Prostate gland (tissue), 2 donors: ENCODE measurements around the gene LCN10. TPM values are rescaled to one million over a fixed set of nuclear protein-coding genes. Genes with fewer than 3 reads are reported as not detected.

Experiments
- DNase-seq: peaks from one replicate; pipeline ENCODE4 v3.0.0-alpha.2; 2019; ENCODE audit warnings: low spot score
- H3K27ac ChIP-seq, 2 donors: fragments of 200-600 bp; sonication (generic); 2 replicates each; pipeline ENCODE4 v1.5.1; 2017 to 2019
- H3K27me3 ChIP-seq: fragments of 200-600 bp; sonication (generic); replicated peaks from 2 replicates; pipeline ENCODE4 v1.5.1; 2019; ENCODE audit not compliant: insufficient read depth
- H3K36me3 ChIP-seq, 2 donors: fragments of 200-600 bp; sonication (generic); 1 replicate in 1 of 2; 2 replicates in 1 of 2; pipeline versions ENCODE4 v1.5.1 to v1.8.1; 2017 to 2019
- H3K4me1 ChIP-seq: fragments of 200-600 bp; sonication (generic); replicated peaks from 2 replicates; pipeline ENCODE4 v1.5.1; 2019
- H3K4me3 ChIP-seq, 2 donors: fragments of 200-600 bp; sonication (generic); 2 replicates each; pipeline ENCODE4 v1.5.1; 2017 to 2019
- H3K9me3 ChIP-seq: fragments of 200-600 bp; sonication (generic); 2 replicates; pipeline ENCODE4 v1.5.1; 2017
- POLR2A ChIP-seq: fragments of 450-650 bp; IDR thresholded peaks from one replicate; pipeline ENCODE4 v1.6.1; 2016; ENCODE audit warnings: antibody characterized with exemption, mild to moderate bottlenecking
- POLR2AphosphoS5 ChIP-seq: sonication (generic); formaldehyde crosslinking; IDR thresholded peaks from one replicate; pipeline ENCODE4 v1.6.1; 2017; ENCODE audit warnings: antibody characterized with exemption
- WGBS: methylation state at CpG from one replicate; pipeline ENCODE4 v1.1.5; 2018; 5-methylcytosine and 5-hydroxymethylcytosine counted together
- intact Hi-C: fragments of 100-400 bp; cut with DNase I; formaldehyde crosslinking; loops from one replicate; pipeline ENCODE4 v1.14.2; 2022
- total RNA-seq, 2 donors: library from RNA; depleted of rRNA; stranded (reverse); fragments of >200 nt; gene quantifications; one replicate each; pipeline ENCODE4 v1.1.0, GENCODE V29; 2016
- TF ChIP-seq, protein P1 (sequence below), 4 experiments: fragments of 200-600 bp in 2 of 4; fragments of 450-650 bp in 2 of 4; sonication (generic) in 2 of 4; IDR thresholded peaks; 1 replicate in 3 of 4; 2 replicates in 1 of 4; pipeline ENCODE4 v1.5.1; 2016 to 2019; ENCODE audit warnings: antibody characterized with exemption in 4 of 4, mild to moderate bottlenecking in 2 of 4, moderate library complexity in 2 of 4

The LCN10 gene
- total RNA-seq, 2 donors from 2014 or later = 3.9 to 14.8 TPM

DNA sequence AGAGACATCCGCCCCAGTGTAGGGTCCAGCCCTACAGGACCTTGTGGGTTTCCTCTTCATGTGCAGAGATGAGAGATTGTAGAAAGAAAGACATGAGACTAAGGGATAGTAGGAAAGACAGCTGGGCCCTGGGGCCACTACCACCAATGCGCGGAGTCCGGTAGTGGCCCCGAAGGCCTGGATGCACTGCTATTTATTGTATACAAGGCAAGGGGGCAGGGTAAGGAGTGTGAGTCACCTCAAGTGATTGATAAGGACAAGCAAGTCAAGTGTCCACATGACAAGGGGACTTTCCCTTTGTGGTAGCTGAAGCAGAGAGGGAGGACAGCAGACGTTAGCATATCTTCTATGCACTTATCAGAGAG, 42.2 kb upstream of the LCN10 start:
- Histone ChIP-seq H3K36me3 (no peaks in the 10 kb centered on the region), H3K27me3 (no peaks in the 10 kb centered on the region), H3K27ac (no peak overlapping the region), H3K4me1 (peaks cover 4% of the 10 kb centered on the region), H3K4me3 (no peak overlapping the region), H3K9me3 (no peaks in the 10 kb centered on the region)
- 87% methylated on average over 6 of the region's 6 CpGs for WGBS
- intact Hi-C loops = loop anchor here (5.0 to 10.0 kb wide), 2 partner anchors 252 to 280 kb away; no protein-coding TSS in a partner anchor
- no peak for DNase-seq
- TF ChIP-seq POLR2A (no peak), POLR2AphosphoS5 (no peak)
- TF ChIP-seq, protein P1, sequence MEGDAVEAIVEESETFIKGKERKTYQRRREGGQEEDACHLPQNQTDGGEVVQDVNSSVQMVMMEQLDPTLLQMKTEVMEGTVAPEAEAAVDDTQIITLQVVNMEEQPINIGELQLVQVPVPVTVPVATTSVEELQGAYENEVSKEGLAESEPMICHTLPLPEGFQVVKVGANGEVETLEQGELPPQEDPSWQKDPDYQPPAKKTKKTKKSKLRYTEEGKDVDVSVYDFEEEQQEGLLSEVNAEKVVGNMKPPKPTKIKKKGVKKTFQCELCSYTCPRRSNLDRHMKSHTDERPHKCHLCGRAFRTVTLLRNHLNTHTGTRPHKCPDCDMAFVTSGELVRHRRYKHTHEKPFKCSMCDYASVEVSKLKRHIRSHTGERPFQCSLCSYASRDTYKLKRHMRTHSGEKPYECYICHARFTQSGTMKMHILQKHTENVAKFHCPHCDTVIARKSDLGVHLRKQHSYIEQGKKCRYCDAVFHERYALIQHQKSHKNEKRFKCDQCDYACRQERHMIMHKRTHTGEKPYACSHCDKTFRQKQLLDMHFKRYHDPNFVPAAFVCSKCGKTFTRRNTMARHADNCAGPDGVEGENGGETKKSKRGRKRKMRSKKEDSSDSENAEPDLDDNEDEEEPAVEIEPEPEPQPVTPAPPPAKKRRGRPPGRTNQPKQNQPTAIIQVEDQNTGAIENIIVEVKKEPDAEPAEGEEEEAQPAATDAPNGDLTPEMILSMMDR (IDR thresholded peaks at IDR 0.05) = no peak

DNA sequence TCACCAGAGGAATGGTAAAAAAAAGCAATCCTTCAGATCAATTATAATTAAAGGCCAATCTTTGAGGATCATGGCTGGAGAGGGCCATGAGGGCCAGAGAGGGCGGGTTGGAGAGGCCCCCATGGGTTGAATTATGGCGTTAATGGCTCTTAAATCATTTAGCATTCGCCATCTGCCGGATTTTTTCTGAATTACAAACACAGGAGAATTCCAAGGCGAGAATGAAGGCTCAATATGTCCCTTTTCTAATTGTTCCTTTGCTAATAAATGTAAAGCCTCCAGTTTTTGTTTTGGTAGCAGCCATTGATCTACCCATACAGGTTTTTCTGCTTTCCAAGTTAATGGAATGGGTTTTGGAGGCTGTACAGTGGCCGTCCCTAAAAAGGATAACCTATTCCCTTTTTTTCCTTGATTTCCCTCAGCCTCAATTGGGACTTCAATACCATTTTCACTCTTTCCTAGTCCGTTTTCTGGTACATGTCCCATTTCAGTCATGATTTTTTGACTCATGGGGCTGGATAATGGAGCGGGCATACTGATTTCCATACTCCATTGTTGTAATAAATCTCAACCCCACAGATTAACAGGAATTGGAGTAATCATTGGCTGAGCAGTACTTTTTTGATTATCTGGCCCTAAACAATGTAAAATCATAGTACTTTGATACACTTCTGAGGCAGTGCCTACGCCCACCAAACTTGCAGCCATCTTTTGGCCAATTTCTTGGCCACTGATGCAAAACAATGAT, 41.7 kb upstream of the LCN10 start:
- peaks cover 4% of the 10 kb centered on the region for H3K4me1 ChIP-seq
- H3K36me3 ChIP-seq = no peaks in the 10 kb centered on the region
- DNase-seq = no peak
- 32% methylated on average over 9 of the region's 9 CpGs for WGBS
- TF ChIP-seq POLR2AphosphoS5 = no peak
- TF ChIP-seq, protein P1 (IDR thresholded peaks at IDR 0.05) = peak in 3 of 4 experiments; percentile 48 to 68 (median 66)
- H3K4me3 ChIP-seq = no peak overlapping the region
- intact Hi-C loops = loop anchor here (10.0 kb wide), 1 partner anchor 280 kb away; no protein-coding TSS in a partner anchor
- H3K9me3 ChIP-seq = no peaks in the 10 kb centered on the region
- H3K27ac ChIP-seq = peak overlapping the region in 1 of 2 donors; percentile 1
- no peaks in the 10 kb centered on the region for H3K27me3 ChIP-seq

DNA sequence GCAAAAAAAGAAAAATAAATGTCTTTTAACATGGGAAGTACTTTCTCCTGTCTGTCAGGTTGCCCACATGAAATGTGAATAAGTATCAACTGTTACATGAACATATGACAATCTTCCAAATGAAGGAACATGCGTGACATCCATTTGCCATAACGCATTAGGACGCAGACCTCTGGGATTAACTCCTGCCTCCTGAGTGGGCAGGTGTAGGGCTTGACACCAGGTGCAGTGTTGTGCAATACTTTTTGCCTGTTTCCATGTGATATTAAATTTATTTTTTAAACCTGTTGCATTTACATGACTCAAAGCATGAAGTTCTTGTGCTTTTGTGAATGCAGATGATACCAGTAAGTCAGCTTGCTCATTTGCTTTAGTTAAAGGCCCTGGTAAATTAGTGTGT, 39.7 kb upstream of the LCN10 start:
- DNase-seq = no peak
- Histone ChIP-seq H3K36me3 (no peaks in the 10 kb centered on the region), H3K9me3 (no peaks in the 10 kb centered on the region), H3K4me3 (no peak overlapping the region), H3K4me1 (no peaks in the 10 kb centered on the region), H3K27me3 (no peaks in the 10 kb centered on the region), H3K27ac (no peak overlapping the region)
- 96% methylated on average over 3 of the region's 3 CpGs for WGBS
- TF ChIP-seq, protein P1 (IDR thresholded peaks at IDR 0.05) = no peak
- no peak for TF ChIP-seq POLR2A
- no peak for TF ChIP-seq POLR2AphosphoS5
- intact Hi-C loops = loop anchor here (10.0 kb wide), 1 partner anchor 282 kb away; no protein-coding TSS in a partner anchor

DNA sequence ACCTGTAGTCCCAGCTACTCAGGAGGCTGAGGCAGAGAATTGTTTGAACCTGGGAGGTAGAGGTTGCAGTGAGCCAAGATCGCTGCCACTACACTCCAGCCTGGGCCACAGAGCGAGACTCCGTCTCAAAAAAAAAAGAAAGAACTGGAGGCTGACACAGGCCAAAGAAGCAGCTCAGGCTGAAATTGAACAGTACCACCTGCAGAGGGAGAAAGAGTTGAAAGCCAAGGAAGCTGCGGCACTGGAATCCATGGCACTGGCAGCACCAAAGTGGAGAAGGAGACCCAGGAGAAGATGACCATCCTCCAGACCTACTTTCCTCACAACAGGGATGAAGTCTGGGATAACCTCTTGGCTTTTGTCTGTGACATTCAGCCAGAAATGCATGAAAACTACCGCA, 37.1 kb upstream of the LCN10 start:
- Histone ChIP-seq H3K4me3 (no peak overlapping the region), H3K36me3 (no peaks in the 10 kb centered on the region), H3K27ac (no peak overlapping the region), H3K4me1 (no peaks in the 10 kb centered on the region), H3K27me3 (no peaks in the 10 kb centered on the region), H3K9me3 (no peaks in the 10 kb centered on the region)
- intact Hi-C loops = loop anchor here (10.0 kb wide), 1 partner anchor 285 kb away; no protein-coding TSS in a partner anchor
- TF ChIP-seq, protein P1 (IDR thresholded peaks at IDR 0.05) = no peak
- no peak for DNase-seq
- WGBS = 78% methylated on average over 5 of the region's 5 CpGs

- no peak for DNase-seq
- TF ChIP-seq POLR2A (no peak), POLR2AphosphoS5 (no peak)
- TF ChIP-seq, protein P1 (IDR thresholded peaks at IDR 0.05) = no peak
- intact Hi-C loops = no loop called here
- H3K4me3 ChIP-seq = no peak overlapping the region
- no peaks in the 10 kb centered on the region for H3K27me3 ChIP-seq
- no peaks in the 10 kb centered on the region for H3K4me1 ChIP-seq
- H3K27ac ChIP-seq = no peak overlapping the region
- 76% methylated on average over 10 of the region's 14 CpGs for WGBS
- H3K36me3 ChIP-seq = no peaks in the 10 kb centered on the region
- H3K9me3 ChIP-seq = no peaks in the 10 kb centered on the region
Observed at GRCh38 chr9:136777359-136777758, 34.6 kb upstream of the LCN10 start.
